Measurements from ENCODE around the gene CLEC6A. TPM values are rescaled to one million over a fixed set of nuclear protein-coding genes. Genes with fewer than 3 reads are reported as not detected.
A peak's percentile ranks its signal among the peaks of the same experiment; 100 is the strongest.
"Not testable (repeated sequence)": the region's sequence is repeated elsewhere in the genome, so short reads cannot be mapped to it uniquely, and the experiment has no call there.

CLEC6A gene
- total RNA-seq = not detected in 3 replicates

- TF ChIP-seq CTCF (IDR thresholded peaks at IDR 0.05; ENCODE audit: unreplicated experiment) = no peak
- H3K27ac Mint-ChIP-seq = peak within 1 kb of the TSS; percentile 13
- no peak within 1 kb of the TSS for H3K4me3 Mint-ChIP-seq
- peaks cover 22% of the 10 kb centered on the region for H3K9me3 Mint-ChIP-seq
- no peaks in the 10 kb centered on the region for H3K27me3 Mint-ChIP-seq (ENCODE audit: low read depth)
- peaks cover 19% of the 10 kb centered on the region for H3K4me1 Mint-ChIP-seq
- DNase-seq (ENCODE audit: low spot score in 2 of 2, unreplicated experiment in 2 of 2) = no peak
- H3K36me3 Mint-ChIP-seq = peaks cover 2% of the 10 kb centered on the region
Observed at GRCh38 chr12:8455727-8456360, at the start of gene CLEC6A. TSS of gene CLEC6A (plus strand) at chr12:8455962. CDS start at chr12:8456112, 150 bp downstream.

- not testable (repeated sequence) for H3K36me3 Mint-ChIP-seq; H3K4me3 Mint-ChIP-seq; H3K4me1 Mint-ChIP-seq; H3K27ac Mint-ChIP-seq; H3K27me3 Mint-ChIP-seq (ENCODE audit: low read depth); DNase-seq (ENCODE audit: low spot score in 2 of 2, unreplicated experiment in 2 of 2); H3K9me3 Mint-ChIP-seq
Observed at GRCh38 chr12:8419576-8419975, 36.2 kb upstream of the CLEC6A start.

DNA sequence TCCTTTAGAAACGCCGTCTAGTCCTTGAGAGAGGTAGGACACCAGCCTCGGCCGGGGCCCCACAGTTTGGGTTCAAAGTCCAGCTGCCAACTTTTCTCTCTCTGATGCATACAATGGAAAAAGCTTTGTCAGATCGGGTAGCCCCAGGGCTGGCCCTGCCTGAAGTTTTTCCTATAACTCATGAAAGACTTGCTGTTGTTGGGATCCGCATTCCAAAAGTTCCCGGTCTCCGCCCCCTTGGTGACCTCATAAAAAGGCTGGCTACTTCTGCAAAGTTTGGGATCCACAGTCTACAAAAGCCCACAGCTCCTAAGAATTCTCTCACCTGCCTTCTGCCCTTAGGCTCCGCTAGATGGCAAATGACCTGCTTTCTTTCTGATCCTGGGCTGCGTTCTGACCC, 35.3 kb upstream of the CLEC6A start:
- H3K4me3 Mint-ChIP-seq = no peak overlapping the region
- H3K4me1 Mint-ChIP-seq = no peaks in the 10 kb centered on the region
- H3K27ac Mint-ChIP-seq = no peak overlapping the region

GRCh38 chr12:8444536-8445278, 11.1 kb upstream of the CLEC6A start:
- not testable (repeated sequence) for H3K36me3 Mint-ChIP-seq; H3K27ac Mint-ChIP-seq; H3K27me3 Mint-ChIP-seq (ENCODE audit: low read depth); H3K4me3 Mint-ChIP-seq; H3K9me3 Mint-ChIP-seq; DNase-seq (ENCODE audit: low spot score in 2 of 2, unreplicated experiment in 2 of 2)
- H3K4me1 Mint-ChIP-seq = peaks cover 13% of the 10 kb centered on the region

More for the DNA sequence above, 35.3 kb upstream of the CLEC6A start:
- TF ChIP-seq CTCF (IDR thresholded peaks at IDR 0.05; ENCODE audit: unreplicated experiment) = no peak
- H3K9me3 Mint-ChIP-seq = peaks cover 5% of the 10 kb centered on the region
- no peaks in the 10 kb centered on the region for H3K27me3 Mint-ChIP-seq (ENCODE audit: low read depth)
- no peak for DNase-seq (ENCODE audit: low spot score in 2 of 2, unreplicated experiment in 2 of 2)
- no peaks in the 10 kb centered on the region for H3K36me3 Mint-ChIP-seq

DNA sequence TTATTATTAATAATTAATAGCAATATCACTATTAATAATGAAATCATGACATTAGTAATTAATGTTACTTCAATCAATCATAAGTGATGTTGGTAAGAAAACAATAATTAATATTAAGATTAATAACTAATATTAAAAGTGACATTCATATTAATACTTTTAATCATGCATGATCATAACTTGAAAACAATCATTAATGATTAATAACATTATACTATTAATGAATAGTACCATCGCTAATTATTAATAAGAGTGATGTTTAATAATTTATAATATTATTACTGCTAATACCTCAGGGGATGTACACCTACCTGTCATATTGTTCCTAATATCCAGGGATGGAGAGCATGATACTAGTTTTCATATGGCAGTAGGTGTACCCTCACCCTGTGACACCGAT, 10.0 kb upstream of the CLEC6A start:
- no peak for TF ChIP-seq CTCF (IDR thresholded peaks at IDR 0.05; ENCODE audit: unreplicated experiment)
- no peak overlapping the region for H3K27ac Mint-ChIP-seq
- DNase-seq (ENCODE audit: low spot score in 2 of 2, unreplicated experiment in 2 of 2) = no peak
- H3K9me3 Mint-ChIP-seq = no peaks in the 10 kb centered on the region
- H3K36me3 Mint-ChIP-seq = no peaks in the 10 kb centered on the region
- no peak overlapping the region for H3K4me3 Mint-ChIP-seq
- H3K4me1 Mint-ChIP-seq = peaks cover 23% of the 10 kb centered on the region
- no peaks in the 10 kb centered on the region for H3K27me3 Mint-ChIP-seq (ENCODE audit: low read depth)

DNA sequence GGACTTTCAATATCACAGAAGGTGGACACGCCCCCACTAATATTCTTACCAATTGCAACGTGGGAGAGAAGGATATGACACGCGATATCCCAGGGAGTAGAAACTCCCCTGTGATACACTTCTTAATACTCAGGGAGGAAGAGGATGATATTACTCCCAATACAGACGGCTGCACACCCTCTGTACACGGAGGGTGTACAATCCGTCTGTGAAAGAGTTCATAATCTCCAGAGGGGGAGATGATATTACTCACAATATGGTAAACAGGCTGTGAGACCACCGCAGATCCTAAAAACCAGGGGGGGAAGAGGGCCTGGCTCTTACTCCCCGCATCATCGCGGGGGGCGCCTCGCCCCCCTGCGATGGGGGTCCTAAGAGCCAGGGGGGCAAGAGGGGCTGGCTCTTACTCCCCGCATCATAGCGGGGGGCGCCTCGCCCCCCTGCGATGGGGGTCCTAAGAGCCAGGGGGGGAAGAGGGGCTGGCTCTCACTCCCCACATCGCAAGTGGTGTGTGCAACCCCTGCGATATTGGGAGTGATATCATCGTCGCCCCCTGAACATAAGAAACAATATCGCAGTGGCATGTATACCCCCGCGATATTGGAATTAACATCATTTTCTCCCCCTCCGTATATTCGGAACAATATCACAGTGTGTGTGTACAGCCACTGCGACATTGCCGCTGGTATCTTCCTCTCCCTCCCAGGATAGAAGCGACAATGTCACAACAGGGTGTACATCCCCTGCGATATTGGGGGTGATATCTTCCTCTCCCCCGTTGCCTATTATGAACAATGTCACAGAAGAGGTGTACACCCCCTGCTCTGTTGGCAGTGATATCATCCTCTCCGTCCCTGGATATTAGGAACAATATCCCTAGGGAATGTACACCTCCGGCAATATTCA, 8.9 kb upstream of the CLEC6A start:
- H3K4me1 Mint-ChIP-seq = peaks cover 24% of the 10 kb centered on the region
- no peak overlapping the region for H3K27ac Mint-ChIP-seq
- H3K9me3 Mint-ChIP-seq = no peaks in the 10 kb centered on the region
- H3K27me3 Mint-ChIP-seq (ENCODE audit: low read depth) = no peaks in the 10 kb centered on the region
- no peak overlapping the region for H3K4me3 Mint-ChIP-seq
- DNase-seq (ENCODE audit: low spot score in 2 of 2, unreplicated experiment in 2 of 2) = no peak
- peaks cover 2% of the 10 kb centered on the region for H3K36me3 Mint-ChIP-seq
- no peak for TF ChIP-seq CTCF (IDR thresholded peaks at IDR 0.05; ENCODE audit: unreplicated experiment)
